ENCODE data around the gene NKX1-1.

NKX1-1 gene

DNA sequence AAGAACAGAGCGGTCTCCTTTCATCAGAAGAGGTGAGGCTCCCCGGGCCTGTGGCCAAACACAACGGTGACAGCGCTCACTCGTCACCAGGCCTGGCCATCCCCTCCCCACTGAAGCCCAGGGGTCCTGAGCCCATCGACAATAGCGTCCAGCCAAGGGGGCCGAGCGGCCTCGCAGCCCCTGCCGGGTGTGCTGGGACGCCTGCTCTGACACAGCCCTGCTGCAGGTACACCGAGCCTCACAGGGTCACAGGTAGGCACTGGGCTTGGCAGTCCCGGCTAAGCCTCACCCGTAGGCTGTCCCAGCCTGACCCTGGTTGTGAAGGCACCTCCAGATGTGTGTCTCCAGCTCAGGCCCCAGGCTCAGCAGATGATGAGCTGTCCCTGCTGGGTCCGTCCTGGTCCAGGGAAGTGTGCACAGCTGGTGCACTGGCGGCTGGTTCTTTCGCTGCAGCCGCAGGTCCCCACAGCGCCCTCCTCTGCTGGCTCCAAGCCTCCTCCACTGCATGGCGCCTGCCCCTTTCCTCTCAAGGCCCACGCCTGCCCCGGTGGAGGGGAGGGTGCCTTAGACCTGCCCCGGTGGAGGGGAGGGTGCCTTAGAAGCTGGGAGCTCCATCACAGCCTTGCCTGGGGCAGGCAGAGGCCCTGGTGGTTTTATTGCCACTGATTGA lies 37.7 kb downstream of the NKX1-1 start:
- no peaks in the 10 kb centered on the region for H3K27me3 Mint-ChIP-seq (ENCODE audit: low read depth)

DNA sequence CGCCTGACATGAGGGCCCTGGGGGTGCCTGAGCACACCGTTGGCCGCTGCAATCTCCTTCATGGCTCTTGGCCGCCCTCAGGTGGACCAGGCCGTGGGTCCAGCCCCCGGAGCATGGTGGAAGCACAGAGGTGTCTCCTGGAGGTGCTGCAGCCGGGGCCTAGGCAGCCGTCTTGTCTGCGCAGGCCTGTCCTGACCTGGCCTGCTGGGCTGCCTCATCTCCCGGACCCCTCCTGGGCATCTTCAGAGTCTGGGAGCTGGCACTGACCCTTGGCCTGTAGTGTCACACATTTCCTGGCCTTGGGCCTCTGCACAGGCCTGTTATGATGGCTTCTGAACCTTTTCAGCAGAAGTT lies 38.3 kb downstream of the NKX1-1 start:
- Mint-ChIP-seq H3K27ac (no peak overlapping the region), H3K4me1 (ENCODE audit: low read depth) (no peaks in the 10 kb centered on the region), H3K27me3 (ENCODE audit: low read depth) (no peaks in the 10 kb centered on the region), H3K4me3 (no peak overlapping the region), H3K36me3 (ENCODE audit: low read depth) (peaks cover 1% of the 10 kb centered on the region), H3K9me3 (no peaks in the 10 kb centered on the region)

More for the DNA sequence above, 37.7 kb downstream of the NKX1-1 start:
- no peak overlapping the region for H3K27ac Mint-ChIP-seq
- H3K9me3 Mint-ChIP-seq = no peaks in the 10 kb centered on the region
- no peak overlapping the region for H3K4me3 Mint-ChIP-seq
- H3K4me1 Mint-ChIP-seq (ENCODE audit: low read depth) = no peaks in the 10 kb centered on the region
- peaks cover 1% of the 10 kb centered on the region for H3K36me3 Mint-ChIP-seq (ENCODE audit: low read depth)

DNA sequence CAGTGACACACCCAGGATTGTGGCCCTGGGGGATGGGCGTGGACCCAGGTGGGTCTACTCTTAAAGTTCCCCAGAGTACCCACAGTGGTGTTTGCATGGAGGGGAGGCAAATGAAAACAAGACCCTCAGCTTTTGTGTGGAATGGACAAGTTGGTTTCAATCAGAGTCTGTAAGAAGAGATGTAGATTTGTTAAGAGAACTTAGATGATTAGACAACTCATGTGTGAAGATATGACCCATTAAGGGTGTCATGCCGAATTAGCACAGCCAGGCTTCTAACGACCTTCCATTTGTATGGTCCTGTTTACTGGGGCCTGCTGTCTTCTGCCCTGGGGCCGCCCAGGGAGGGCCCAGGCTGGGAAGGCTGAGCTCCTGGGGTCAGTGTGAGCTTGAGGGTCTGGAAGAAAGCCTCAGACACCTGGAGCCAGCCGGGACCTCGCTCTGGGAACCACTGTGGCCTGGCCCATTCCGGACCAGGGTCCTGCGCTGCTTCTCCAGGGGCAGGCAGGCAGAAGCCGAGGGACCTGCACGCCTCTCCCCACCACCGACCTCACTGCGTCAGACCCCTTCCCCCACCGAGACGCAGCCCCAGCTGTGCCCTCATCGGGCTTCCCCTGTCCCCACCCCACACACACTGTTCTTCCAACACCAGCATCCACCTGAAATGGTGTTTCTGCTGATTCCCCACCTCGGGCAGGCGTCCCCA lies 38.9 kb downstream of the NKX1-1 start:
- Mint-ChIP-seq H3K27me3 (ENCODE audit: low read depth) (no peaks in the 10 kb centered on the region), H3K27ac (no peak overlapping the region), H3K4me1 (ENCODE audit: low read depth) (no peaks in the 10 kb centered on the region), H3K36me3 (ENCODE audit: low read depth) (no peaks in the 10 kb centered on the region), H3K4me3 (no peak overlapping the region), H3K9me3 (no peaks in the 10 kb centered on the region)

DNA sequence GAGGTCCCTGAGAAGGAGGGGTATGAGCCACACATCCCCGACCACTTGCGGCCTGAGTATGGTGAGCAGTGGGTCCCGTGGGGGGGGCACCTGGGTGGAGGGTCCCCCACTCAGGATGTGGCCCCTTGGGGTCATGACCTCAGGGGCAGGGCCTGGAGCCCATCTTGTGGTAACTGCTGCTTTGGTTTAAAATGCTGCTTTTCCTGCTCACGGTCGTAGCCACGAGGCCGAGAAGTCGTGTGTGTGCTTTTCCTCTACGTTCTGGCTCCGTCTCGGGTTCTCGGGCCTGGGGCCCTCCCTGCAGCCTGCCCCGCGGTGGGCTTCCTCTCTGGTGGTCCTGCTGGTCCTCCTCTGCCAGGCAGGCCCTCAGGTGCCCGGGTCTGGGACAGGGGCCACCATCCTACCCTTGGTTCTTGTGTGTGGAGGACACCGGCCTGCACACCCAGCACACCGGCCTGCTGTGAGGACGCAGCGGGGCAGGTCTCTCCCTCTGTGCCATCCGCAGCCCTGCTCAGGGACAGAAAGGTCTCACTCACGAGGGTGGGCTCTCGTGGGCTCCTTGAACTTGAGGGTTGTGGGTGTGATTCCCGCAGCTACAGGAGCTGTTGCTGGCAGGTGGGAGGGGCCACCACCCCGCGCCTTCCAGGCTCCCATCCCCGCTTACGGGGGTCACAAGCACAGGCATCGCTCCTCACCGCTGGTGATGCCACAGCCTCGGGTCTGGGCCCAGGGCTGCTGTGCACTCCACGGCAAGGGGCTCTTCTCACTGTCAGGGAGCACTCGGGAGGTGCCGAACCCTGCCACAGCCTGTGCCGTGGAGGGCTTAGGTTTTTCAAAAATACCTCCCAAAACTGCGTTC lies 39.6 kb downstream of the NKX1-1 start:
- Mint-ChIP-seq H3K4me1 (ENCODE audit: low read depth) (no peaks in the 10 kb centered on the region), H3K4me3 (no peak overlapping the region), H3K27ac (no peak overlapping the region), H3K27me3 (ENCODE audit: low read depth) (no peaks in the 10 kb centered on the region), H3K9me3 (no peaks in the 10 kb centered on the region), H3K36me3 (ENCODE audit: low read depth) (no peaks in the 10 kb centered on the region)

DNA sequence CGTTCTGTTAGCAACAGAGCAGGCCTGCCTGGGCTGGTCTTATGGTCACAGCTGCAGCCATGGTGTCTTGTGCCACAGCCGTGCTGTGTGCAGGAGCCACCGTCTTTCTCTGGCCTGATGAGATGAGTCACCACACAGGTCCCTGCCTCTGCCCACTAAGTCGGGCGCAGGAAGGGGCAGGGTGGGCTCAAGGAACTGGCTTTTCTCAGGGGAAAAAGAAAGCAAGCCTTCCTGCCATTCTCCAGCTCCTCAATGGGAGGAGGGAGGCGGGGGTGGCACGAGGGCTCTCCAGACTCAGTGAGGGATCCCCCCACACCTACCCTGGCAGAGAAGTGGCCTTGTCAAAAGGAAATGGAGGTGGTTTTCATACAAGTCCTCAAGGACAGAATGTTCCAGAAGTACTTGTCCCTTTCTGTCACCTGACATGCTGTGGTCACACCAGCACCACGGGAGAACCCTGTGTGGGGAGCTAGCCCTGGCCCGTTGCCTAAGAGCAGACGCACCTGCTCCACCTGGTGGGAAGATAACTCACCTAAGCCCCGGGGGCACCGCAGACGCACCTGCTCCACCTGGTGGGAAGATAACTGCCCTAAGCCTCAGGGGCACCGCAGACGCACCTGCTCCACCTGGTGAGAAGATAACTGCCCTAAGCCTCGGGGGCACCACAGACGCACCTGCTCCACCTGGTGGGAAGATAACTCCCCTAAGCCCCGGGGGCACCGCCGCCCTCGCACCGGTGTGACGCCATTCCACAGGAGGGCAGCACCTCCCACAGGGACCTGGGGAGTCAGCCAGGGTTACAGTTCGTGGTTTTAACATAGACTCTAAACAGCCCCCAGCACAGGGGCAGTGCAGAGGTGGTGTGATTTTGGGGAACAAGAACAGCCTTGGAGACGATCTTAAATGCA lies 40.7 kb downstream of the NKX1-1 start:
- H3K27me3 Mint-ChIP-seq (ENCODE audit: low read depth) = no peaks in the 10 kb centered on the region
- no peak overlapping the region for H3K4me3 Mint-ChIP-seq
- H3K36me3 Mint-ChIP-seq (ENCODE audit: low read depth) = no peaks in the 10 kb centered on the region
- no peaks in the 10 kb centered on the region for H3K4me1 Mint-ChIP-seq (ENCODE audit: low read depth)
- no peaks in the 10 kb centered on the region for H3K9me3 Mint-ChIP-seq
- no peak overlapping the region for H3K27ac Mint-ChIP-seq

DNA sequence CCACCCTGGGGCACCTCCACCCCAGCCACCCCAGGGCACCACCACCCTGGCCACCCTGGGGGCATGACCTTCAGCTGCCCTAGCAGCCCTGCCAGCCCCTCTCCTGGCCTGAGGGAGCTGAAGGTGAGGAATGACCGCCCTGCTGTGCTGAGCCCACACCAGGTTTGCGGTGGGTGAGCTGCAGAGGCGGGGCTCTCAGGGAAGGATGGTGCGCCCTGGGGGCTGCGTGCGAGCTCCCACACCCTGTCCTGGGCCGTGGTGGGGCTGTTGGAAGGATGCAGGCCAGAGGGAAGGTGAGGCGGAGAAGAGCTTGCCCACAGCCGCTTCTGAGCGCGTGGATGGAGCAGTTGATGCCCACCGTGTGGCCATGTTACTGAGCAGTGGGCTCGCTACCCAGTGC lies 41.5 kb downstream of the NKX1-1 start:
- Mint-ChIP-seq H3K4me3 (no peak overlapping the region), H3K36me3 (ENCODE audit: low read depth) (no peaks in the 10 kb centered on the region), H3K27ac (no peak overlapping the region)

DNA sequence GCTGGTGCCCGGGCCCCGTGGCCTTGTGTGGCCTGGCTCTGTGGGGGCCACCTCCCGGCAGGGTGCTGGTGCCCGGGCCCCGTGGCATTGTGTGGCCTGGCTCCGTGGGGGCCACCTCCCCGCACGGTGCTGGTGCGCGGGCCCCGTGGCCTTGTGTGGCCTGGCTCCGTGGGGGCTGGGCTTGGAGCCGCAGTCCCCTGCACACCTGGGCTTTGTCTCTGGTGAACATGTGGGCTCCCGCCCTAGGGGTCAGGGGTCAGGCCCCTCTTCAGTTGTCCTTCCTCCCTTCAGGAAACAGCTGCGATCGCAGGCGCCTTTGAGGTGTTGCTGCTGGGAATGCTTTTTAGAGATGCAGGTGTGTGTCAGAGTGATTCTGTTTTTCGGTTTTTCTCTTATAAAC lies 42.0 kb downstream of the NKX1-1 start:
- Mint-ChIP-seq H3K36me3 (ENCODE audit: low read depth) (no peaks in the 10 kb centered on the region), H3K27me3 (ENCODE audit: low read depth) (no peaks in the 10 kb centered on the region), H3K4me1 (ENCODE audit: low read depth) (no peaks in the 10 kb centered on the region), H3K4me3 (no peak overlapping the region), H3K9me3 (no peaks in the 10 kb centered on the region), H3K27ac (no peak overlapping the region)

More for the DNA sequence above, 41.5 kb downstream of the NKX1-1 start:
- Mint-ChIP-seq H3K9me3 (no peaks in the 10 kb centered on the region), H3K27me3 (ENCODE audit: low read depth) (no peaks in the 10 kb centered on the region), H3K4me1 (ENCODE audit: low read depth) (no peaks in the 10 kb centered on the region)

DNA sequence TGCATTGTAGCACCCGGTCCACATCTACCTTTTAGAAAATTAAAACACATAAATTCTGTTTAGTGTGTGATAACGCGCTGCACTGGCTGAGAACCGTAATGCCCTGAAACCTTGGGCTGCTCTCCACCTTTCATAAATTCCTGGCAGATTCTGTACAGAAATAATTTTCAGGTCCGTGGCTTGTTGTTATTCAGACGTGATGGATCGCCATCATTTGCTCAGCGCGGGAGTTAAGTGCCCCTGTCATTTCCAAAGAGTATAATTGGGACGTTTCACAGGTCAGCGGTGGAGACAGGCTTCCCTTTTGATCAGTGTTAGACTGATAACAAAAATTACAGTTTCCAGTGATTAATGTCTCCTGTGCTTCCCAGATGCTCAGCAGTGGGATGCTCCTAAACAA lies 42.7 kb downstream of the NKX1-1 start:
- H3K9me3 Mint-ChIP-seq = no peaks in the 10 kb centered on the region
- H3K27ac Mint-ChIP-seq = no peak overlapping the region
- no peak overlapping the region for H3K4me3 Mint-ChIP-seq
- H3K27me3 Mint-ChIP-seq (ENCODE audit: low read depth) = no peaks in the 10 kb centered on the region
- H3K36me3 Mint-ChIP-seq (ENCODE audit: low read depth) = no peaks in the 10 kb centered on the region
- no peaks in the 10 kb centered on the region for H3K4me1 Mint-ChIP-seq (ENCODE audit: low read depth)

DNA sequence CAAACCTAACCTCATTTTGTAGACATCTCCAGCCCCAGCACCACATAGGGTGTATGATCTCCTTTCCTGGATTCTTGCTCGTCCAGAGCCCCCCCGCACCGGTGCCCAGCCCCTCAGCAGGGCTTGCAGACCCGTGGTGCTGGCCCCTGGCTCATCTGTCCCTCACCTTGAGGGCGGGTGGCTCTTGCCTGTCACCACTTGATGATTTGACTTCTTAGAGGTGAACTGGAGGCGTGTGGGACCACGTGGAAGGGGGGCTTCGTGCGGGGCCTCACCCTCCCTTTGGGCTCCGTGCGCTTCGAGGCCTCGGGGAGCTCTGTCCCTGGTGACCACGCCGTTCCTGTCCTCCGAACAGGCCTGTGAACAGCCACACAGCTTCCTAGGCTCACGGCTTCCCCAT lies 43.7 kb downstream of the NKX1-1 start:
- Mint-ChIP-seq H3K27me3 (ENCODE audit: low read depth) (no peaks in the 10 kb centered on the region), H3K36me3 (ENCODE audit: low read depth) (no peaks in the 10 kb centered on the region), H3K4me3 (no peak overlapping the region), H3K4me1 (ENCODE audit: low read depth) (no peaks in the 10 kb centered on the region), H3K27ac (no peak overlapping the region), H3K9me3 (no peaks in the 10 kb centered on the region)

DNA sequence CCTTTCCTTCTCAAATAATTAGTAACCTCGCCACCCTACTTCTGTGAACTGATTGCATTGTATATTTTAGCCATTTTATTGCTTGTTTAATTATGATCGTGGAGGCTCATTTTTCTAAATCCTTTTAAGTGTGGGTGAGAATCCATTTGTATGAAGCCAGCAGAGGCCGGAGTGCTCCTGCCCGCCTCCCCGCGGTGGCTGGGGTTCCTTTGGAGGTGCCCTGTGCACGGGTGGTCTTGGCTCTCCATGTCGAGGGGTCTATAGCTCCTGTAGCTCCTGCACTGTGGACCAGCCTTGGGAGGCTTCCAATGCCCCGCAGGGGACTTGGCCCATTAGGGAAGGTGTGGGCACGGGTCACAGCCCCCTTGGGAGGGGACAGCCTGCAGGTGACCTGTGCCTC lies 44.2 kb downstream of the NKX1-1 start:
- Mint-ChIP-seq H3K36me3 (ENCODE audit: low read depth) (no peaks in the 10 kb centered on the region), H3K9me3 (no peaks in the 10 kb centered on the region), H3K27me3 (ENCODE audit: low read depth) (no peaks in the 10 kb centered on the region), H3K4me3 (no peak overlapping the region), H3K4me1 (ENCODE audit: low read depth) (no peaks in the 10 kb centered on the region), H3K27ac (no peak overlapping the region)

DNA sequence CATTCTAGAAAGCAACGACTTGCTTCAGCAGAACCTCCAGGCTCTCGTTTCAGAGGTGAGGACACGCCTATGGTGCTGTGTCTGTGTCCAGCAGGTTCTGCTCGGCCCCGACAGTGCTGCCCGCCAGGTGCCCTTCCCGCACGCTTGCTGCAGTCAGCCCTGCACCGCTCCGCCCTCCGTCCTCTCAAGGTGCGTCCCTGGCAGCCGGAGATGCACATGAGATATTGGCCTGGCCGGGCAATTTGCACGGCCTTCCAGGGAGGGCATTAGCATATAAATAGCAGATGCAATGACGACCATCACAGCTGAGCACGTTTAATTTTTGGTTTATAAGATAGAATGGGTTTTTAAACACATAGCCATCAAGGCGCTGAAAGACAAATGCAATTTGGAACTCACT lies 44.8 kb downstream of the NKX1-1 start:
- Mint-ChIP-seq H3K4me3 (no peak overlapping the region), H3K27ac (no peak overlapping the region), H3K4me1 (ENCODE audit: low read depth) (no peaks in the 10 kb centered on the region), H3K9me3 (no peaks in the 10 kb centered on the region), H3K36me3 (ENCODE audit: low read depth) (no peaks in the 10 kb centered on the region), H3K27me3 (ENCODE audit: low read depth) (no peaks in the 10 kb centered on the region)

DNA sequence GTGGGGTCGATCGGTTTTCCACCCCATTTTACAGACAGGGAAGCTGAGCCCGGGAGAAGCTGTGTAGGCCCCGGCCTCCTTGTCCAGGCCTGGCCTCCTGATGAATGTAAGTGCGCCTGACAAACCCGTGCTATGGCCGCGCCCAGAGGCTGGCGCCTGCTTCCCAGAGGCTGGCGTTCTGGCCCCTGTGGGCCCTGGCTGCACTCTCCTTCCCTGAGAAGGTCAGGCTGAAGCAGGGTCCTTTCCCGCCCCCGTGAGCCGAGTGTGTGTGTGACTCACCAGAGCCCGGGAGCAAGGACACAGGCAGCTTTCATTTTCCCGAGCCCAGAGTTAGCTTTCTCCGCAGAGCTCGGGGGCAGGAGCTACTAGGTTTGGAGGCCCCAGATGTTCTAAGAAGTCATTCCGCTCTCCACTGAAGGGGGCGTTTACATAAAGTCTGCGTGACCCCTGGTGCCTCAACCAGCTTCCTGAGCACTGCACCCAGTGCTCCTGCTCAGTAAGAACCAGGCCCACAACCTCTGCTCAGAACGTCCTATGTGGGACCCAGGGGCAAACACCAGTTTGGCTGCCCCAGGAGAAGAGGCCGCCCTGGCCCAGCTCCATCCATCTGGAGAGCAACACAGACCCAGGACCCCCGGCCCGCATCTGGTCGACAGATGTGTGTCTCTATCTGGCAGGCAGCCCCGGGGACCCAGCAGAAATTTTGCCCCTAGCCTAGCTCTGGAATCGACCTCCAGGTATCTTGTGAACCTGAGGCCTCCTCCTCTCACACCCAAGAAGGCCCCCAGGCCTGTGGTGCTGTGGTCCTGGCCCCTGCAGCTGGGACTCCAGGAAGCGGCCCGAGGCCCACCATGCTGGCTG lies 45.6 kb downstream of the NKX1-1 start:
- Mint-ChIP-seq H3K9me3 (no peaks in the 10 kb centered on the region), H3K36me3 (ENCODE audit: low read depth) (peaks cover 2% of the 10 kb centered on the region), H3K4me1 (ENCODE audit: low read depth) (no peaks in the 10 kb centered on the region), H3K27ac (no peak overlapping the region), H3K27me3 (ENCODE audit: low read depth) (no peaks in the 10 kb centered on the region), H3K4me3 (no peak overlapping the region)

DNA sequence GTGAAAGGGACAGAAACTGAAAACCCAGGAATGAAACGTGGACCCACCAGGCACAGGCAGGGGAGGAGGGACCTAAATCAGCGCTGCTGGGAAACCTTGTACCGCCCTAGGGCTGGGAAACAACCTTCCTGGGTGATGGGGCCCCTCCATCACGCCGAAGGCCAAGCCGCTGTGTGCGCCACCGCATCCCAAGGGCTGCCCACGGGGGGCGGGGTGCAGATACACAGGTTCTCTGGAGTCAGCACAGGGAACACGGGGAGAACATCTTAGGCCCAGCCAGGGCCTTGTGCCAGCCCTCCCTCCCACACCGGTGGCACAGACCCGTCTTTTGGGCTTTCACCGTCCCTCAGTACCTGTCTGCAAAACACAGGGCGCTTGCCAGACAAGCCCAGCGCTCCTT lies 46.3 kb downstream of the NKX1-1 start:
- no peaks in the 10 kb centered on the region for H3K4me1 Mint-ChIP-seq (ENCODE audit: low read depth)
- H3K36me3 Mint-ChIP-seq (ENCODE audit: low read depth) = peaks cover 2% of the 10 kb centered on the region

More for the DNA sequence above, 46.3 kb downstream of the NKX1-1 start:
- Mint-ChIP-seq H3K4me3 (no peak overlapping the region), H3K9me3 (no peaks in the 10 kb centered on the region), H3K27me3 (ENCODE audit: low read depth) (no peaks in the 10 kb centered on the region), H3K27ac (no peak overlapping the region)

Measured in T-helper 1 cell treated with Interleukin-12 subunit alpha and Interleukin-12 subunit beta and Interleukin-4 antibody, amounts not matched to agents 30 μg/mL and 1 μg/mL, for 36 hours (primary cell).